A172 (cell line): ENCODE measurements around the gene AGAP4. TPM values are rescaled to one million over a fixed set of nuclear protein-coding genes. Genes with fewer than 3 reads are reported as not detected.
"Not testable (repeated sequence)": the region's sequence is repeated elsewhere in the genome, so short reads cannot be mapped to it uniquely, and the experiment has no call there.

Experiments
- DNase-seq: peaks from one replicate; pipeline ENCODE4 v3.0.0-alpha.2; 2015; ENCODE audit warnings: low spot score
- total RNA-seq: library from RNA; depleted of rRNA; stranded (reverse); fragments of >200 nt; shearing (Covaris generic); gene quantifications from 2 replicates; pipeline ENCODE4 v1.2.3, GENCODE V29; 2014; rRNA removed

AGAP4 gene
- total RNA-seq, 1 experiment from 2014 or later, result 3.2 TPM

- DNase-seq, result not testable (repeated sequence)
Measured at GRCh38 chr10:45790694-45791426, 56.4 kb downstream of the AGAP4 start.

GRCh38 chr10:45789991-45790390 is 57.3 kb downstream of the AGAP4 start:
- not testable (repeated sequence) for DNase-seq

- not testable (repeated sequence) for DNase-seq
Measured at GRCh38 chr10:45787212-45787741, 60.0 kb downstream of the AGAP4 start.

- not testable (repeated sequence) for DNase-seq
Measured at GRCh38 chr10:45786217-45786616, 61.1 kb downstream of the AGAP4 start.

Other genes starting within 250 kb of the AGAP4 start
- 10.5 and 13.2 TPM in 2 replicates for gene ZFAND4, start 174.7 kb downstream of the AGAP4 start, total RNA-seq
- 38.8 and 41.3 TPM in 2 replicates for gene WASHC2C, start 120.2 kb downstream of the AGAP4 start, total RNA-seq
- 211 and 271 TPM in 2 replicates for gene TIMM23, start 125.0 kb upstream of the AGAP4 start, total RNA-seq
- 177 and 182 TPM in 2 replicates for gene NCOA4, start 183.1 kb upstream of the AGAP4 start, total RNA-seq
- gene MSMB, start 198.8 kb upstream of the AGAP4 start, total RNA-seq, result not detected in 2 replicates